Loucy (cell line): Measurements from ENCODE around the gene SPPL3.
A peak's percentile ranks its signal among the peaks of the same experiment; 100 is the strongest.

Experiments
- H2AFZ ChIP-seq: fragments of 200-600 bp; sonication (generic); 2 replicates; pipeline ENCODE4 v1.6.0; 2016; ENCODE audit warnings: antibody characterized with exemption, mild to moderate bottlenecking, low read length, moderate library complexity
- H3F3A ChIP-seq: fragments of 200-600 bp; 2 replicates; pipeline ENCODE4 v1.6.0; 2016; ENCODE audit warnings: antibody characterized with exemption, low read depth, mild to moderate bottlenecking
- H3K27me3 ChIP-seq: fragments of 200-600 bp; sonication (generic); 2 replicates; pipeline ENCODE4 v1.6.1; 2014; ENCODE audit warnings: low read length, mild to moderate bottlenecking; ENCODE audit not compliant: insufficient read depth, poor library complexity, severe bottlenecking
- H3K36me3 ChIP-seq: fragments of 200-600 bp; sonication (generic); 2 replicates; pipeline ENCODE4 v1.6.1; 2016; ENCODE audit warnings: low read length; ENCODE audit not compliant: insufficient read depth
- H3K4me1 ChIP-seq: fragments of 200-600 bp; sonication (generic); 2 replicates; pipeline ENCODE4 v1.5.1; 2014; ENCODE audit warnings: low read length, mild to moderate bottlenecking; ENCODE audit not compliant: insufficient read depth, poor library complexity, severe bottlenecking
- H3K4me2 ChIP-seq: fragments of 200-600 bp; sonication (generic); 2 replicates; pipeline ENCODE4 v1.6.0; 2014; ENCODE audit warnings: antibody characterized with exemption, low read length, low read depth, mild to moderate bottlenecking; ENCODE audit not compliant: poor library complexity, severe bottlenecking
- H3K4me3 ChIP-seq: fragments of 200-600 bp; sonication (generic); 2 replicates; pipeline ENCODE4 v1.5.1; 2014; ENCODE audit warnings: low read length, mild to moderate bottlenecking, mixed read lengths; ENCODE audit not compliant: poor library complexity, severe bottlenecking
- H3K79me2 ChIP-seq: fragments of 200-600 bp; sonication (generic); 2 replicates; pipeline ENCODE4 v1.6.1; 2014; ENCODE audit warnings: low read length; ENCODE audit not compliant: insufficient read depth
- H3K9ac ChIP-seq: fragments of 200-600 bp; sonication (generic); 2 replicates; pipeline ENCODE4 v1.6.0; 2014; ENCODE audit warnings: mild to moderate bottlenecking, low read depth, low read length, moderate library complexity; ENCODE audit not compliant: poor library complexity, severe bottlenecking
- H3K9me2 ChIP-seq: fragments of 200-600 bp; sonication (generic); replicated peaks from 2 replicates; pipeline ENCODE4 v1.6.1; 2016; ENCODE audit warnings: low read depth, low read length, mixed read lengths
- H3K9me3 ChIP-seq: fragments of 200-600 bp; sonication (generic); 2 replicates; pipeline ENCODE4 v1.6.1; 2014; ENCODE audit warnings: mild to moderate bottlenecking, antibody characterized with exemption, low read length, low read depth; ENCODE audit not compliant: insufficient read depth
- H4K20me1 ChIP-seq: fragments of 200-600 bp; sonication (generic); 2 replicates; pipeline ENCODE4 v1.6.0; 2014; ENCODE audit warnings: antibody characterized with exemption, low read length, mild to moderate bottlenecking; ENCODE audit not compliant: insufficient read depth, poor library complexity, severe bottlenecking
- EZH2phosphoT487 ChIP-seq: fragments of 200-600 bp; IDR thresholded peaks from 2 replicates; pipeline ENCODE4 v1.6.1; 2018; ENCODE audit warnings: antibody characterized with exemption, mild to moderate bottlenecking, moderate library complexity, borderline replicate concordance
- TF ChIP-seq, protein P1 (sequence below): fragments of 200-600 bp; sonication (generic); conservative IDR thresholded peaks from 2 replicates; pipeline ENCODE4 v1.5.1; 2014; ENCODE audit warnings: mild to moderate bottlenecking, antibody characterized with exemption, low read length

SPPL3 gene

DNA sequence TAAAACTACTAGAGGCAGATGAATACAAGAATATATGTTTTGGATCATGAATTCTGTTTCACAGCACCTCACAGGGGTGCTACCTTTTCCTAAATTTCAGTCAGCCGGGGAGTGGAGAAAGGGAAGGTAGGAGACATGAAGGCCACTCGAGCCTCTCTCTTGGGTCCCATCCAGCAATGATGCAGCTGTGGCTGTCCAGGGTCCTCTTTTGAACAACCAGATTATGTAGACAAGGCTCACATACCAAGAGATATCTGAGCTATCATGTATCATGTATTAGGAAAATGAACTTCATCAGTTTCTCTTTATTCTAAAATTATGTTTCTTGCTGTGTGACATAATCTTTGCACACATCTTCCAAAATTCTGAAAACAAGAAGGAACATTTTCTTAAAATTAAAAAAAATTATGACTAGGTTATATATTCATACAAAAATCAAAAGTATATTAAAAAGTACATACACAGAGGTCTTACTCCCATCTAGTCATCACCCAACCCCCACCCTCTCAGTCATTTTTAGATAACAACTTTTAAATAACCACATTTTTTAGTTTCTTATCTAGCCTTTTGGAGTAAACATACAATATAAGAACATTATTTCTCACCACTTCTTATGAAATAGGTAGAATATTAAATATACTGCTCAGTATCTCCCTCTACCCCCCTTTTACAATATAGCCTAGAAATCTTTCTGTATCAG, 89.8 kb downstream of the SPPL3 start:
- peaks cover 21% of the 10 kb centered on the region; the same call in 1 of the 2 replicates for H3K36me3 ChIP-seq

DNA sequence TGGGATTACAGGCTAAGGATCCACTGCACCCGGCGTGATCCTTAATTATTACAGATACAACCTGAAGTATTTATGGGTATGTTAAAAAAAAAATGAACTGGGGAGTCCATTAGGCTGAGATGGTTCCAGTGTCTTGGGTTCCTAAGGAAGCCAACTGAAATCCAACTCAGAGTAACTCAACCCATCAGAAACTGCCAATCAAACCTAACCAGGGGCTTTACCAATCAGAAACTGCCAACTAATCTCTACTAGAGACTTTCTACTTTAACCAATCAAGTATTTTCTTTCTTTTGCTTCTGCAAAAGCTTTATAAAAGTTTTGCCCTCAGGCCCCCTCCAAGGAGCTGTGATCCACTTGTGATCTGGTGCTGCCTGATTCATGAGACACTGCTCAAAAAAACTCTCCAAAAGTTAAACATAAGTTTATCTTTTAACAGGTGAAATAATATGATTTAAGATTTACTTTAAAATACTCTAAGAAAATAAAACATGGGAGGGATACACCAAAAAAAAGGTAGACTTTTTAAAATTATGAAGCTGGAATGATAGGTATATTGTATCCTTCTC, 90.5 kb downstream of the SPPL3 start:
- TF ChIP-seq EZH2phosphoT487, result no peak
- TF ChIP-seq, protein P1, sequence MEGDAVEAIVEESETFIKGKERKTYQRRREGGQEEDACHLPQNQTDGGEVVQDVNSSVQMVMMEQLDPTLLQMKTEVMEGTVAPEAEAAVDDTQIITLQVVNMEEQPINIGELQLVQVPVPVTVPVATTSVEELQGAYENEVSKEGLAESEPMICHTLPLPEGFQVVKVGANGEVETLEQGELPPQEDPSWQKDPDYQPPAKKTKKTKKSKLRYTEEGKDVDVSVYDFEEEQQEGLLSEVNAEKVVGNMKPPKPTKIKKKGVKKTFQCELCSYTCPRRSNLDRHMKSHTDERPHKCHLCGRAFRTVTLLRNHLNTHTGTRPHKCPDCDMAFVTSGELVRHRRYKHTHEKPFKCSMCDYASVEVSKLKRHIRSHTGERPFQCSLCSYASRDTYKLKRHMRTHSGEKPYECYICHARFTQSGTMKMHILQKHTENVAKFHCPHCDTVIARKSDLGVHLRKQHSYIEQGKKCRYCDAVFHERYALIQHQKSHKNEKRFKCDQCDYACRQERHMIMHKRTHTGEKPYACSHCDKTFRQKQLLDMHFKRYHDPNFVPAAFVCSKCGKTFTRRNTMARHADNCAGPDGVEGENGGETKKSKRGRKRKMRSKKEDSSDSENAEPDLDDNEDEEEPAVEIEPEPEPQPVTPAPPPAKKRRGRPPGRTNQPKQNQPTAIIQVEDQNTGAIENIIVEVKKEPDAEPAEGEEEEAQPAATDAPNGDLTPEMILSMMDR, result no peak
- H3K4me2 ChIP-seq, result no peak overlapping the region
- H3K4me3 ChIP-seq, result no peak overlapping the region
- H3K9ac ChIP-seq, result no peak overlapping the region
- no peaks in the 10 kb centered on the region for H3K9me3 ChIP-seq
- H4K20me1 ChIP-seq, result peaks cover 22% of the 10 kb centered on the region
- H3F3A ChIP-seq, result peaks cover 4% of the 10 kb centered on the region
- no peaks in the 10 kb centered on the region for H3K9me2 ChIP-seq
- peaks cover 72% of the 10 kb centered on the region for H3K79me2 ChIP-seq
- H3K4me1 ChIP-seq, result peaks cover 18% of the 10 kb centered on the region
- H2AFZ ChIP-seq, result no peak overlapping the region
- peaks cover 28% of the 10 kb centered on the region; the same call in 1 of the 2 replicates for H3K36me3 ChIP-seq
- no peaks in the 10 kb centered on the region for H3K27me3 ChIP-seq

More for the DNA sequence above, 89.8 kb downstream of the SPPL3 start:
- no peaks in the 10 kb centered on the region for H3K9me3 ChIP-seq
- no peak overlapping the region for H3K4me3 ChIP-seq
- no peaks in the 10 kb centered on the region for H3K9me2 ChIP-seq
- peaks cover 4% of the 10 kb centered on the region for H3F3A ChIP-seq
- peaks cover 22% of the 10 kb centered on the region for H4K20me1 ChIP-seq
- H3K79me2 ChIP-seq, result peaks cover 78% of the 10 kb centered on the region
- H3K27me3 ChIP-seq, result no peaks in the 10 kb centered on the region
- no peak overlapping the region for H2AFZ ChIP-seq
- peaks cover 18% of the 10 kb centered on the region for H3K4me1 ChIP-seq
- no peak overlapping the region for H3K9ac ChIP-seq
- no peak overlapping the region for H3K4me2 ChIP-seq
- TF ChIP-seq EZH2phosphoT487, result no peak
- TF ChIP-seq, protein P1, result 0 out of 2 replicates have a peak, but pooled peaks have one; percentile 14

DNA sequence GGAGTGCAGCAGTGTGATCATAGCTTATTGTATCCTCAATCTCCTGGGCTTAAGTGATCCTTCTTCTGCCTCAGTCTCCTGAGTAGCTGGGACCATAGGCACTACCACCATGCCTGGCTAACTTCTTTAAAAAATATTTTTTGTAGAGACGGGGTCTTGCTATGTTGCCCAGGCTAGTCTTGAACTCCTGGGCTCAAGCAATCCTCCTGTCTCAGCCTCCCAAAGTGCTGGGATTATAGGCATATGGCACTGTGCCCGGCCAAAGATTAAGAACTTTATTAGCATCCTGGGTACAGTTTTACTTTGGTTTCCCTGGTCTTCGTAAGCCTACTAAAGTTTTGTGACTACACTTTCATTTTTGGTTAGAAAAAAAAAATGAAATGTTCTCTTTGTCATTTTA, 94.1 kb downstream of the SPPL3 start:
- TF ChIP-seq EZH2phosphoT487, result no peak
- TF ChIP-seq, protein P1, result no peak
- Histone ChIP-seq H3K36me3 (peaks cover 37% of the 10 kb centered on the region; the same call in 1 of the 2 replicates), H3F3A (peaks cover 4% of the 10 kb centered on the region)

More for the DNA sequence above, 94.1 kb downstream of the SPPL3 start:
- Histone ChIP-seq H3K4me1 (peaks cover 5% of the 10 kb centered on the region), H3K27me3 (no peaks in the 10 kb centered on the region), H3K9me3 (no peaks in the 10 kb centered on the region), H3K4me3 (no peak overlapping the region), H3K9ac (no peak overlapping the region), H3K79me2 (peaks cover 47% of the 10 kb centered on the region), H3K9me2 (no peaks in the 10 kb centered on the region), H2AFZ (no peak overlapping the region), H4K20me1 (peaks cover 15% of the 10 kb centered on the region), H3K4me2 (no peak overlapping the region)
